ENCODE data around the gene THUMPD2.

GRCh38 chr2:39706945-39707344 is 72.1 kb downstream of the THUMPD2 start:
- TF ChIP-seq, protein P1, sequence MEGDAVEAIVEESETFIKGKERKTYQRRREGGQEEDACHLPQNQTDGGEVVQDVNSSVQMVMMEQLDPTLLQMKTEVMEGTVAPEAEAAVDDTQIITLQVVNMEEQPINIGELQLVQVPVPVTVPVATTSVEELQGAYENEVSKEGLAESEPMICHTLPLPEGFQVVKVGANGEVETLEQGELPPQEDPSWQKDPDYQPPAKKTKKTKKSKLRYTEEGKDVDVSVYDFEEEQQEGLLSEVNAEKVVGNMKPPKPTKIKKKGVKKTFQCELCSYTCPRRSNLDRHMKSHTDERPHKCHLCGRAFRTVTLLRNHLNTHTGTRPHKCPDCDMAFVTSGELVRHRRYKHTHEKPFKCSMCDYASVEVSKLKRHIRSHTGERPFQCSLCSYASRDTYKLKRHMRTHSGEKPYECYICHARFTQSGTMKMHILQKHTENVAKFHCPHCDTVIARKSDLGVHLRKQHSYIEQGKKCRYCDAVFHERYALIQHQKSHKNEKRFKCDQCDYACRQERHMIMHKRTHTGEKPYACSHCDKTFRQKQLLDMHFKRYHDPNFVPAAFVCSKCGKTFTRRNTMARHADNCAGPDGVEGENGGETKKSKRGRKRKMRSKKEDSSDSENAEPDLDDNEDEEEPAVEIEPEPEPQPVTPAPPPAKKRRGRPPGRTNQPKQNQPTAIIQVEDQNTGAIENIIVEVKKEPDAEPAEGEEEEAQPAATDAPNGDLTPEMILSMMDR (IDR thresholded peaks at IDR 0.05; ENCODE audit: poor library complexity, severe bottlenecking): no peak
- TF ChIP-seq EP300 (conservative IDR thresholded peaks at IDR 0.05; ENCODE audit: poor library complexity, severe bottlenecking) (no peak), RAD21 (conservative IDR thresholded peaks at IDR 0.05) (no peak), EZH2 (IDR thresholded peaks at IDR 0.05; ENCODE audit: borderline replicate concordance, insufficient read depth, low read length, poor library complexity, severe bottlenecking) (no peak)
- TF ChIP-seq, protein P2, sequence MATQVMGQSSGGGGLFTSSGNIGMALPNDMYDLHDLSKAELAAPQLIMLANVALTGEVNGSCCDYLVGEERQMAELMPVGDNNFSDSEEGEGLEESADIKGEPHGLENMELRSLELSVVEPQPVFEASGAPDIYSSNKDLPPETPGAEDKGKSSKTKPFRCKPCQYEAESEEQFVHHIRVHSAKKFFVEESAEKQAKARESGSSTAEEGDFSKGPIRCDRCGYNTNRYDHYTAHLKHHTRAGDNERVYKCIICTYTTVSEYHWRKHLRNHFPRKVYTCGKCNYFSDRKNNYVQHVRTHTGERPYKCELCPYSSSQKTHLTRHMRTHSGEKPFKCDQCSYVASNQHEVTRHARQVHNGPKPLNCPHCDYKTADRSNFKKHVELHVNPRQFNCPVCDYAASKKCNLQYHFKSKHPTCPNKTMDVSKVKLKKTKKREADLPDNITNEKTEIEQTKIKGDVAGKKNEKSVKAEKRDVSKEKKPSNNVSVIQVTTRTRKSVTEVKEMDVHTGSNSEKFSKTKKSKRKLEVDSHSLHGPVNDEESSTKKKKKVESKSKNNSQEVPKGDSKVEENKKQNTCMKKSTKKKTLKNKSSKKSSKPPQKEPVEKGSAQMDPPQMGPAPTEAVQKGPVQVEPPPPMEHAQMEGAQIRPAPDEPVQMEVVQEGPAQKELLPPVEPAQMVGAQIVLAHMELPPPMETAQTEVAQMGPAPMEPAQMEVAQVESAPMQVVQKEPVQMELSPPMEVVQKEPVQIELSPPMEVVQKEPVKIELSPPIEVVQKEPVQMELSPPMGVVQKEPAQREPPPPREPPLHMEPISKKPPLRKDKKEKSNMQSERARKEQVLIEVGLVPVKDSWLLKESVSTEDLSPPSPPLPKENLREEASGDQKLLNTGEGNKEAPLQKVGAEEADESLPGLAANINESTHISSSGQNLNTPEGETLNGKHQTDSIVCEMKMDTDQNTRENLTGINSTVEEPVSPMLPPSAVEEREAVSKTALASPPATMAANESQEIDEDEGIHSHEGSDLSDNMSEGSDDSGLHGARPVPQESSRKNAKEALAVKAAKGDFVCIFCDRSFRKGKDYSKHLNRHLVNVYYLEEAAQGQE (IDR thresholded peaks at IDR 0.05; ENCODE audit: borderline replicate concordance): no peak

Data from neural cell (in vitro differentiated cells).